Pancreas (tissue), 10 donors: ENCODE data around the gene CFAP46. TPM values are rescaled to one million over a fixed set of nuclear protein-coding genes. Genes with fewer than 3 reads are reported as not detected.
"Not testable (repeated sequence)": the region's sequence is repeated elsewhere in the genome, so short reads cannot be mapped to it uniquely, and the experiment has no call there.

Experiments used
- ATAC-seq, 4 donors: fragments of 200-7000 bp; cut with Tn5 transposase; one replicate each; pipeline versions ENCODE4 v1.8.0 to v1.9.1; 2020; ENCODE audit warnings: mild to moderate bottlenecking in 4 of 4, moderate library complexity in 4 of 4
- DNase-seq, 6 donors: peaks; one replicate each; pipeline ENCODE4 v3.0.0-alpha.2; 2020
- FAIRE-seq: peaks from 2 replicates; lab custom pipeline; 2012; peaks lifted over from hg19 to GRCh38; lab: Jason Lieb, UNC
- H3K27ac ChIP-seq, 4 donors: fragments of 200-600 bp; sonication (generic); 1 replicate in 3 of 4; 2 replicates in 1 of 4; pipeline versions ENCODE4 v1.5.0 to v1.8.0; 2020
- H3K27me3 ChIP-seq, 4 donors: fragments of 200-600 bp; one replicate each; pipeline ENCODE4 v1.8.0; 2021
- H3K36me3 ChIP-seq, 3 donors: fragments of 200-600 bp; sonication (generic) in 1 of 3; one replicate each; pipeline versions ENCODE4 v1.5.0 to v1.8.0; 2020 to 2021
- H3K4me1 ChIP-seq, 3 donors: fragments of 200-600 bp; one replicate each; pipeline ENCODE4 v1.8.0; 2021
- H3K4me3 ChIP-seq, 4 donors: fragments of 200-600 bp; sonication (generic) in 2 of 4; one replicate each; pipeline versions ENCODE4 v1.5.0 to v1.8.0; 2020 to 2021
- H3K9me3 ChIP-seq, 4 donors: fragments of 200-600 bp; one replicate each; pipeline ENCODE4 v1.8.0; 2021
- WGBS, 2 donors: extraction: QIAGEN DNeasy Blood & Tissue Kit; methylation state at CpG; one replicate each; pipeline ENCODE4 v1.1.7; 2013; 5-methylcytosine and 5-hydroxymethylcytosine counted together
- intact Hi-C, 3 donors: fragments of 100-400 bp; cut with DNase I; formaldehyde crosslinking; loops; one replicate each; pipeline versions ENCODE4 v1.11.1 to v1.14.2; 2022
- polyA plus RNA-seq, 2 donors: library from polyadenylated mRNA; stranded (reverse); fragments of 200-250 nt; gene quantifications; one replicate each; pipeline ENCODE4 v1.2.3, GENCODE V29; 2013
- total RNA-seq, 6 donors: library from RNA; stranded (reverse); fragmentation: NEBNext Ultra II Directional in 4 of 6; extraction: Animal tissue kit (Norgen Biotek cat#: 25700) in 4 of 6; gene quantifications; one replicate each; pipeline versions ENCODE4 v1.2.1 to v1.2.4, GENCODE V29; 2021 to 2023
- TF ChIP-seq, protein P1 (sequence below), 4 donors: fragments of 200-600 bp; sonication (generic) in 3 of 4; IDR thresholded peaks; one replicate each; pipeline versions ENCODE4 v1.5.0 to v1.8.0; 2021; ENCODE audit warnings: antibody characterized with exemption in 4 of 4
- donor health status: healthy with polysubstance abuse.
- donor health status: DM: no; HTN: no; CAD: no; lungs with moderate emphysema.
- donor health status: DM: no; HTN: no; CAD: no.
- donor health status: control.
- donor health status: control.
- donor health status: Bipolar disorder and iron deficiency.
- donor health status: DM: yes; HTN: yes; CAD: no.
- donor health status: DM: no; HTN: no; CAD: no.
- donor health status: DM: no; HTN: no; CAD: no.
- donor health status: DM: yes; HTN: yes; CAD: no.

The CFAP46 gene
- total and polyA plus RNA-seq, 8 donors, result 0.39 to 1.6 (median 1.0) TPM

GRCh38 chr10:132774181-132774901 lies 168.0 kb downstream of the CFAP46 start:
- peak in 3 of 4 donors; percentile 8 to 38 (median 18) for ATAC-seq
- Histone ChIP-seq H3K9me3 (no peaks in the 10 kb centered on the region), H3K27me3 (no peaks in the 10 kb centered on the region), H3K4me3 (no peak overlapping the region), H3K4me1 (no peaks in the 10 kb centered on the region), H3K27ac (peak overlapping the region in 2 of 4 donors; percentile 19 to 22), H3K36me3 (peaks cover 0 to 4% (median 0%) of the 10 kb centered on the region in 3 donors)
- no peak for DNase-seq
- 65 to 66% methylated on average over 28 to 29 of the region's 29 CpGs for WGBS, 2 donors
- intact Hi-C loops, result no loop called here
- TF ChIP-seq, protein P1, sequence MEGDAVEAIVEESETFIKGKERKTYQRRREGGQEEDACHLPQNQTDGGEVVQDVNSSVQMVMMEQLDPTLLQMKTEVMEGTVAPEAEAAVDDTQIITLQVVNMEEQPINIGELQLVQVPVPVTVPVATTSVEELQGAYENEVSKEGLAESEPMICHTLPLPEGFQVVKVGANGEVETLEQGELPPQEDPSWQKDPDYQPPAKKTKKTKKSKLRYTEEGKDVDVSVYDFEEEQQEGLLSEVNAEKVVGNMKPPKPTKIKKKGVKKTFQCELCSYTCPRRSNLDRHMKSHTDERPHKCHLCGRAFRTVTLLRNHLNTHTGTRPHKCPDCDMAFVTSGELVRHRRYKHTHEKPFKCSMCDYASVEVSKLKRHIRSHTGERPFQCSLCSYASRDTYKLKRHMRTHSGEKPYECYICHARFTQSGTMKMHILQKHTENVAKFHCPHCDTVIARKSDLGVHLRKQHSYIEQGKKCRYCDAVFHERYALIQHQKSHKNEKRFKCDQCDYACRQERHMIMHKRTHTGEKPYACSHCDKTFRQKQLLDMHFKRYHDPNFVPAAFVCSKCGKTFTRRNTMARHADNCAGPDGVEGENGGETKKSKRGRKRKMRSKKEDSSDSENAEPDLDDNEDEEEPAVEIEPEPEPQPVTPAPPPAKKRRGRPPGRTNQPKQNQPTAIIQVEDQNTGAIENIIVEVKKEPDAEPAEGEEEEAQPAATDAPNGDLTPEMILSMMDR (IDR thresholded peaks at IDR 0.05), result no peak
- no peak for FAIRE-seq

- intact Hi-C loops, H3K4me1 ChIP-seq, H3K9me3 ChIP-seq, H3K36me3 ChIP-seq, DNase-seq, H3K27ac ChIP-seq, FAIRE-seq, H3K27me3 ChIP-seq, H3K4me3 ChIP-seq, ATAC-seq: not testable (repeated sequence)
- WGBS, 2 donors, result 94 to 99% methylated on average over 16 to 20 of the region's 25 CpGs
These were observed 169.6 kb downstream of the CFAP46 start for GRCh38 chr10:132772816-132773215.

DNA sequence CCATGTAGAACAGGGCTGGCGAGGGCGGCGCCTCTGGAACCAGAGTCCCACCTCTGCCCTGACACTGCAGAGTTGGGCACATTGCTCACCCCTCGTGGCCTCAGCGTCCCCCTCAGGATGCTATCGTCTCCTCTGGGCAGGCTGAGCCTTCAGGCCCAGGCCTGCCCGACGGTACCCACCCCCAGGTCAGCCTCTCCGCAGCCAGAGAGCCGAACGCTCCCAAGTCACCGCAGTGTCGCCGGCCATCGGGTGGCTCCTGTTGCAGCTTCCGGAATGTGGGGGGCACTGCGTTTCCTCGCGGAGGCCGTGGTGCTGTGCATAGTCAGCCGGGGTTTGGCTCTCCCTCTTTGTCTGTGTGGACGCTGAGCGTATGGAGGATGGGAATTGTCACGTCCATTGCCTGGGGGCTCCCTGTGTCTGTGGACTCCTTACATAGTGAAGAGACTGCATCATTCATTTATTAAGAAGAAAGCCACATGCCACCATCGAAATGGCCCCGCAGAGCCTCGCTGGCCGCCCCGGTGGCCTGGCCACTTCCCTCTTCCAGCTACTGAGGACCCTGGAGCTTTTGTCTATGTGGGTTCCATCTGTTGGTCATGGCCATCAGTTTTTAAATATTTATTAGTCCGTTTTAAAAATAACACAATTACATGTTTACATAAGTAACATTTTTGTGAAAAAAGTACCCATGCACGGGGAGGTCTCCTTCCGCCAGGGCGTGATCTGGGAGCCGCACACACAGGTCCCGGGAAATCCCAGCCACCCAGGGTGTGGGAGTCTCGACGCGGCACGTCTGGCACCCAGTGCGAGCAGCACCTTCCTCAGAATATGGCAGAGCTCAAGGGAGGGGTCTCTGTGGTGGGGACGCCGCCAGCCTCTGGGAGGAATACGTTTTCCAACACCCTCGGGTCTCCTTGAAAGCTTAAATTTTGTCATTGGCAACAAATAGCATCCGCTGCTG lies 172.0 kb downstream of the CFAP46 start:
- H3K27ac ChIP-seq, result no peak overlapping the region
- H3K9me3 ChIP-seq, result no peaks in the 10 kb centered on the region
- no peaks in the 10 kb centered on the region for H3K36me3 ChIP-seq
- intact Hi-C loops, result no loop called here
- ATAC-seq (no peak), DNase-seq (no peak), FAIRE-seq (no peak)
- WGBS, 2 donors, result 96% methylated on average over 43 to 45 of the region's 45 CpGs
- H3K4me1 ChIP-seq, result no peaks in the 10 kb centered on the region
- H3K4me3 ChIP-seq, result no peak overlapping the region
- TF ChIP-seq, protein P1 (IDR thresholded peaks at IDR 0.05), result no peak
- H3K27me3 ChIP-seq, result no peaks in the 10 kb centered on the region

- FAIRE-seq (no peak), ATAC-seq (no peak), DNase-seq (no peak)
- 97% methylated on average over 41 of the region's 41 CpGs for WGBS, 2 donors
- H3K36me3 ChIP-seq, result no peaks in the 10 kb centered on the region
- H3K9me3 ChIP-seq, result no peaks in the 10 kb centered on the region
- no peak overlapping the region for H3K27ac ChIP-seq
- no peaks in the 10 kb centered on the region for H3K4me1 ChIP-seq
- intact Hi-C loops, result no loop called here
- TF ChIP-seq, protein P1 (IDR thresholded peaks at IDR 0.05), result no peak
- no peaks in the 10 kb centered on the region for H3K27me3 ChIP-seq
- H3K4me3 ChIP-seq, result no peak overlapping the region
These were observed 173.8 kb downstream of the CFAP46 start for GRCh38 chr10:132768346-132769248.

DNA sequence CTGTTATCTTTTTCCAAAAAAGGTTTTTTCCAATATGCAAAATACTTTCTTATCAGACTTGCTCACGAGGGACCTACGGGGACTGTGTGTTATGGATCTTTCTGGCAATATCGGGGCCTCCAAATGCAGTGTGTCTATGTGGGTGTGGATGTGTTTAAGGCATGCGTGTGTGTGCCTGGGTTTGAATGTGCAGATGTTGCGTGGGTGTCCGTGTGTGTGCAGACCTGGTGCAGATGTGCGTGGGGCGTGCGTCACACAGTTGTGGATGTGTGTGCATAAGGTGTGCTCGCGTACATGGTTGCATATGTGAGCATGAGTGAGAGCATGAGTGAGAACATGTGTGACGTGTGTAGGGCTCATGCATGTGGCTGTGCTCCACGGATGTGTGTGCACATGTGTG lies 176.1 kb downstream of the CFAP46 start:
- ATAC-seq, result no peak
- H3K4me3 ChIP-seq, result no peak overlapping the region
- H3K36me3 ChIP-seq, result no peaks in the 10 kb centered on the region
- TF ChIP-seq, protein P1 (IDR thresholded peaks at IDR 0.05), result no peak
- no peak for FAIRE-seq
- H3K27me3 ChIP-seq, result no peaks in the 10 kb centered on the region
- intact Hi-C loops, result no loop called here
- no peaks in the 10 kb centered on the region for H3K4me1 ChIP-seq
- 91 to 93% methylated on average over 13 of the region's 13 CpGs for WGBS, 2 donors
- no peak for DNase-seq
- H3K9me3 ChIP-seq, result no peaks in the 10 kb centered on the region
- H3K27ac ChIP-seq, result no peak overlapping the region
